ENCODE data around the gene ASIC2.

The ASIC2 gene

GRCh38 chr17:33154869-33155455 is 138.1 kb downstream of the ASIC2 start:
- no peak for DNase-seq (ENCODE audit: low read depth)

- DNase-seq (ENCODE audit: low read depth), result no peak
Measured at GRCh38 chr17:33152783-33153182, 140.3 kb downstream of the ASIC2 start.

- DNase-seq (ENCODE audit: low read depth), result no peak
Measured at GRCh38 chr17:33151565-33151964, 141.5 kb downstream of the ASIC2 start.

- DNase-seq (ENCODE audit: low read depth), result no peak
Measured at GRCh38 chr17:33145941-33146340, 147.2 kb downstream of the ASIC2 start.

- no peak for DNase-seq (ENCODE audit: low read depth)
Measured at GRCh38 chr17:33144837-33145236, 148.3 kb downstream of the ASIC2 start.

GRCh38 chr17:33142705-33143299 is 150.3 kb downstream of the ASIC2 start:
- DNase-seq (ENCODE audit: low read depth), result no peak

GRCh38 chr17:33140413-33141099 is 152.5 kb downstream of the ASIC2 start:
- DNase-seq (ENCODE audit: low read depth), result no peak

GRCh38 chr17:33138627-33139026 is 154.5 kb downstream of the ASIC2 start:
- DNase-seq (ENCODE audit: low read depth), result no peak

- DNase-seq (ENCODE audit: low read depth), result no peak
Measured at GRCh38 chr17:33137426-33137825, 155.7 kb downstream of the ASIC2 start.

GRCh38 chr17:33135691-33136090 is 157.4 kb downstream of the ASIC2 start:
- no peak for DNase-seq (ENCODE audit: low read depth)

GRCh38 chr17:33131620-33132019 is 161.5 kb downstream of the ASIC2 start:
- no peak for DNase-seq (ENCODE audit: low read depth)

GRCh38 chr17:33127706-33128105 is 165.4 kb downstream of the ASIC2 start:
- no peak for DNase-seq (ENCODE audit: low read depth)

- DNase-seq (ENCODE audit: low read depth), result no peak
Measured at GRCh38 chr17:33126086-33126485, 167.0 kb downstream of the ASIC2 start.

- DNase-seq (ENCODE audit: low read depth), result no peak
Measured at GRCh38 chr17:33125552-33125950, 167.5 kb downstream of the ASIC2 start.

- no peak for DNase-seq (ENCODE audit: low read depth)
Measured at GRCh38 chr17:33124871-33125551, 168.1 kb downstream of the ASIC2 start.

GRCh38 chr17:33124185-33124584 is 168.9 kb downstream of the ASIC2 start:
- no peak for DNase-seq (ENCODE audit: low read depth)

- no peak for DNase-seq (ENCODE audit: low read depth)
Measured at GRCh38 chr17:33121756-33122155, 171.3 kb downstream of the ASIC2 start.

- DNase-seq (ENCODE audit: low read depth), result no peak
Measured at GRCh38 chr17:33121272-33121671, 171.8 kb downstream of the ASIC2 start.

GRCh38 chr17:33120103-33120502 is 173.0 kb downstream of the ASIC2 start:
- no peak for DNase-seq (ENCODE audit: low read depth)

- DNase-seq (ENCODE audit: low read depth), result no peak
Measured at GRCh38 chr17:33118391-33119075, 174.6 kb downstream of the ASIC2 start.

- no peak for DNase-seq (ENCODE audit: low read depth)
Measured at GRCh38 chr17:33116021-33116551, 177.0 kb downstream of the ASIC2 start.

GRCh38 chr17:33115366-33115765 is 177.7 kb downstream of the ASIC2 start:
- DNase-seq (ENCODE audit: low read depth), result no peak
